ENCODE measurements around the gene SLC25A25. TPM values are rescaled to one million over a fixed set of nuclear protein-coding genes. Genes with fewer than 3 reads are reported as not detected.

SLC25A25 gene
- total RNA-seq, 2 donors from 2014 or later, result 12.9 to 13.1 TPM

- H3K27ac ChIP-seq (ENCODE audit: low read depth, low read length), result no peak overlapping the region
- DNase-seq, result peak; percentile 36
- 92 to 93% methylated on average over 18 to 27 of the region's 27 CpGs for WGBS, 2 experiments (ENCODE audit: insufficient coverage in 1 of 2, insufficient read length in 1 of 2)
These were observed 54.1 kb downstream of the SLC25A25 start for GRCh38 chr9:128121924-128122808.

GRCh38 chr9:128122809-128123175, 54.8 kb downstream of the SLC25A25 start:
- Histone ChIP-seq H3K9ac (ENCODE audit: extremely low read depth, low read length, poor library complexity, severe bottlenecking) (no peak overlapping the region), H3K27me3 (ENCODE audit: control insufficient read depth, insufficient read depth, low read length, poor library complexity, severe bottlenecking) (no peaks in the 10 kb centered on the region), H3K9me3 (ENCODE audit: control insufficient read depth, low read length) (no peaks in the 10 kb centered on the region), H3K36me3 (ENCODE audit: control insufficient read depth, insufficient read depth, low read length) (peaks cover 21% of the 10 kb centered on the region), H3K27ac (ENCODE audit: low read depth, low read length) (no peak overlapping the region), H3K4me3 (ENCODE audit: low read length) (no peak overlapping the region), H3K4me1 (ENCODE audit: control insufficient read depth, insufficient read depth, low read length) (no peaks in the 10 kb centered on the region)
- Mint-ChIP-seq H3K27me3 (ENCODE audit: insufficient read depth) (no peaks in the 10 kb centered on the region), H3K4me1 (peaks cover 7% of the 10 kb centered on the region), H3K27ac (no peak overlapping the region), H3K4me3 (no peak overlapping the region), H3K36me3 (ENCODE audit: low read depth) (peaks cover 21% of the 10 kb centered on the region), H3K9me3 (no peaks in the 10 kb centered on the region)
- TF ChIP-seq CTCF (conservative IDR thresholded peaks at IDR 0.05), result no peak
- WGBS, 2 experiments (ENCODE audit: insufficient coverage in 1 of 2, insufficient read length in 1 of 2), result 95% methylated on average over 23 to 24 of the region's 24 CpGs
- no peak for DNase-seq

More at GRCh38 chr9:128121924-128122808, 54.1 kb downstream of the SLC25A25 start:
- peaks cover 21% of the 10 kb centered on the region for H3K36me3 Mint-ChIP-seq (ENCODE audit: low read depth)
- H3K9me3 Mint-ChIP-seq, result no peaks in the 10 kb centered on the region
- Histone ChIP-seq H3K27me3 (ENCODE audit: control insufficient read depth, insufficient read depth, low read length, poor library complexity, severe bottlenecking) (no peaks in the 10 kb centered on the region), H3K36me3 (ENCODE audit: control insufficient read depth, insufficient read depth, low read length) (peaks cover 21% of the 10 kb centered on the region), H3K9me3 (ENCODE audit: control insufficient read depth, low read length) (no peaks in the 10 kb centered on the region), H3K9ac (ENCODE audit: extremely low read depth, low read length, poor library complexity, severe bottlenecking) (no peak overlapping the region), H3K4me1 (ENCODE audit: control insufficient read depth, insufficient read depth, low read length) (no peaks in the 10 kb centered on the region), H3K4me3 (ENCODE audit: low read length) (no peak overlapping the region)
- no peaks in the 10 kb centered on the region for H3K27me3 Mint-ChIP-seq (ENCODE audit: insufficient read depth)
- H3K27ac Mint-ChIP-seq, result no peak overlapping the region
- H3K4me3 Mint-ChIP-seq, result no peak overlapping the region
- no peak for TF ChIP-seq CTCF (conservative IDR thresholded peaks at IDR 0.05)
- H3K4me1 Mint-ChIP-seq, result peaks cover 7% of the 10 kb centered on the region

DNA sequence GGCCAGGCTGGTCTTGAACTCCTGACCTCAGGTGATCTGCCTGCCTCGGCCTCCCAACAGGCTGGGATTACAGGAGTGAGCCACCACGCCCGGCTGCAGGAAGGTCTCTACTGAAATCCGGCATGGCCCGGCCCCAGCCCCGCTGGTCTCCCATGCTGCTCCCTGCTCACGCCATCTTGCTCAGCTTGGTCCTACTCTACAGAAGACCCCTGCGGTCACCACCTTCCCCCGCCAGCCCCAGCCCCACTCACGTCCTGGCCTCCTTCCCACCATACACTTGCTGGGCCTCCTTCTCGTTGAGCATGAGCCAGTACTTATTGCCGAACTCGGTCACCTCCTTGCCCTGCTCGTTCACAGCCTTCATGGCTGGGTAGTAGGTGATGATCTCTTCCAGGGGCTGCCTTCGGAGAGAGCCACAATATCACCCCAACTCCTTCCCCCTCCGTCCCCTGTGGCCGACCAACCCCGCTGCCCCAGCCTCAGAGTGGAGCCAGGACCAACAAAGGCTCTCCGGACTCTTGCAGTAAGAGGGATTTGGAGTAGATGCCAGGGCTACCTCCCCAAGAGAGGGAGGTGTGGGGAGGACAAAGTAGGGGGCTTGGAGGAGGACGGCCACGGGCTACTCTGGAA, 55.5 kb downstream of the SLC25A25 start:
- Histone ChIP-seq H3K27ac (ENCODE audit: low read depth, low read length) (no peak overlapping the region), H3K36me3 (ENCODE audit: control insufficient read depth, insufficient read depth, low read length) (peaks cover 21% of the 10 kb centered on the region), H3K4me3 (ENCODE audit: low read length) (no peak overlapping the region), H3K4me1 (ENCODE audit: control insufficient read depth, insufficient read depth, low read length) (no peaks in the 10 kb centered on the region), H3K27me3 (ENCODE audit: control insufficient read depth, insufficient read depth, low read length, poor library complexity, severe bottlenecking) (no peaks in the 10 kb centered on the region), H3K9me3 (ENCODE audit: control insufficient read depth, low read length) (no peaks in the 10 kb centered on the region), H3K9ac (ENCODE audit: extremely low read depth, low read length, poor library complexity, severe bottlenecking) (no peak overlapping the region)
- H3K4me1 Mint-ChIP-seq, result peaks cover 7% of the 10 kb centered on the region
- no peak for DNase-seq
- WGBS, 2 experiments (ENCODE audit: insufficient coverage in 1 of 2, insufficient read length in 1 of 2), result 94 to 95% methylated on average over 9 to 21 of the region's 21 CpGs
- no peak overlapping the region for H3K27ac Mint-ChIP-seq
- no peak for TF ChIP-seq CTCF (conservative IDR thresholded peaks at IDR 0.05)
- no peak overlapping the region for H3K4me3 Mint-ChIP-seq
- peaks cover 21% of the 10 kb centered on the region for H3K36me3 Mint-ChIP-seq (ENCODE audit: low read depth)
- H3K27me3 Mint-ChIP-seq (ENCODE audit: insufficient read depth), result peaks cover 4% of the 10 kb centered on the region
- H3K9me3 Mint-ChIP-seq, result peaks cover 2% of the 10 kb centered on the region

Data from endodermal cell (in vitro differentiated cells).